ENCODE data around the gene NHSL1. TPM values are rescaled to one million over a fixed set of nuclear protein-coding genes. Genes with fewer than 3 reads are reported as not detected.
A peak's percentile ranks its signal among the peaks of the same experiment; 100 is the strongest.

NHSL1 gene
- total RNA-seq, 2 experiments from 2014 or later: 0.64 to 1.1 TPM

DNA sequence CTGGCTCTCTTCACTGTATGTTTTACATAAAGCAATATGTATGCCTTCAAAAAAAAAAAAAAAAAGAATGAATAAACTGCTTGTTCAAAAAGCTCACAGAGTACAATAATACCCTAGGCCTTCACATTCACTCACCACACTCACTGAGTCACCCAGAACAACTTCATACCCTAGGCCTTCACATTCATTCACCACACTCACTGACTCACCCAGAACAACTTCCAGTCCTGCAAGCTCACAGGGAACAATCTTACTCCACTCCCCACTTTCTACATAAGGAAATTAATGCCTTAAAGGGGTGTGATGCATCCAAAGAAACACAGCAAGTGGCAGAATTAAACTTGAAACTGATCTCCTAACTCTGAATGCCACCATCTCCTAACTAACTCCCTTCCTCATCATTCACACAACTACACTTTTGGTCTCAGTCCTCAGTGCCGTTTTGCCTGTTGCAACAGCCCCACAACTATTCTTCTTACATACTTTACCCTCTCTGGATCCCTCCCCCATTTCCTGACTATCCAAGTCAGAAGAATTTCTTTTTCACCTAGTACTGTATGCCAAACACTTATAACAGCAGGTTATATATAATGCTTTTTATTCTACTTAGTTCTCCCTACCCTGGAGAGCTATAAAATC lies 34.2 kb downstream of the NHSL1 start:
- intact Hi-C loops (cut with micrococcal nuclease): loop anchor here (1.0 kb wide), 1 partner anchor 10 kb away; no protein-coding TSS in a partner anchor
- Mint-ChIP-seq H3K36me3 (ENCODE audit: low read depth) (no peaks in the 10 kb centered on the region), H3K27me3 (ENCODE audit: low read depth) (no peaks in the 10 kb centered on the region), H3K27ac (no peak overlapping the region), H3K9me3 (no peaks in the 10 kb centered on the region), H3K4me1 (ENCODE audit: low read depth) (peaks cover 4% of the 10 kb centered on the region), H3K4me3 (no peak overlapping the region)
- peak; percentile 17 for DNase-seq
- CTCF ChIA-PET: interaction anchor here (0.6 kb wide), 1 partner anchor 110 kb away, joined by 3 read pairs; no protein-coding TSS in a partner anchor

DNA sequence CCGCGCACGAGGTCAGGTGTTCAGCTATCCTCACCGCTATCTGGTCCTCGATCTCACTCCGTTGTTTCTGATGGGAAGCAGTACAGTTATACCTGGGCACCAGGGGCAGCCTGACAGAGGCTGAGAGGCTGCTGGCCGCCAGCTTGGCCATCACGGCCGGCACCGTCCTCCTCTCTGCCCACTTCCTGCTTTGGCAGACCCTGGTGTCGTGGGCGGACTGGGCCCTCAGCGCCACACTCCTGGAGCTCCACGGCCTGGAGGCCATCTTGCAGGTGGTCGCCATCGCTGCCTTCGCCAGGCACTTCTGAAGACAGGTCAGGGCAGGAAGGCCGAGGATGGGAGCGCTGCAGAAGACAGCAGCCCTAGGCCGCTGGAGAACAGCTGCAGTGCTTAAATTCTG lies 35.2 kb downstream of the NHSL1 start:
- H3K4me1 Mint-ChIP-seq (ENCODE audit: low read depth): peaks cover 4% of the 10 kb centered on the region
- CTCF ChIA-PET: interaction anchor here (0.7 kb wide), 1 partner anchor 10 kb away, joined by 4 read pairs; no protein-coding TSS in a partner anchor

DNA sequence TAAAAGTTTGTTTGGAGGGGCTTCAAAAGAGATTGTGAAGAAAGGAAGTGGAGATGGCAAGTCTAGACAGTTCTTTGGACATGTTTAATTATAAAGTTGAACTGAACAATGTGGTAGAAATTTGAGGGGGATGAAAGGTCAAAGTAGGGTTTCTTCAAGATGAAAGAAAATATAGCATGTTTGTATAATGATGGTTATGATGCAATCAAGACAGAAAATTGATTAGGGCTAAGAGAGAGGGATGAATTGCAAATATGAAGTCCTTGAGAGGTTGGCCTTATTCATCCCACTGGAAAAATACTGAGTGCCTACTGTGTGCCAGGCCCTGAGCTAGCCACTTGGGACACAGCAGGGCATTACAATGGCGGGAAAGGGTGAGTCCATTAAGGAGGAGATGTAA lies 37.6 kb downstream of the NHSL1 start:
- intact Hi-C loops (cut with micrococcal nuclease): no loop called here
- CTCF ChIA-PET: no interaction called here
- Mint-ChIP-seq H3K36me3 (ENCODE audit: low read depth) (no peaks in the 10 kb centered on the region), H3K27ac (no peak overlapping the region), H3K4me1 (ENCODE audit: low read depth) (peaks cover 10% of the 10 kb centered on the region), H3K4me3 (no peak overlapping the region), H3K9me3 (no peaks in the 10 kb centered on the region), H3K27me3 (ENCODE audit: low read depth) (no peaks in the 10 kb centered on the region)
- DNase-seq: no peak

More for the DNA sequence above, 35.2 kb downstream of the NHSL1 start:
- intact Hi-C loops (cut with micrococcal nuclease): no loop called here
- Mint-ChIP-seq H3K27me3 (ENCODE audit: low read depth) (no peaks in the 10 kb centered on the region), H3K36me3 (ENCODE audit: low read depth) (no peaks in the 10 kb centered on the region), H3K9me3 (no peaks in the 10 kb centered on the region), H3K27ac (no peak overlapping the region), H3K4me3 (no peak overlapping the region)
- no peak for DNase-seq

DNA sequence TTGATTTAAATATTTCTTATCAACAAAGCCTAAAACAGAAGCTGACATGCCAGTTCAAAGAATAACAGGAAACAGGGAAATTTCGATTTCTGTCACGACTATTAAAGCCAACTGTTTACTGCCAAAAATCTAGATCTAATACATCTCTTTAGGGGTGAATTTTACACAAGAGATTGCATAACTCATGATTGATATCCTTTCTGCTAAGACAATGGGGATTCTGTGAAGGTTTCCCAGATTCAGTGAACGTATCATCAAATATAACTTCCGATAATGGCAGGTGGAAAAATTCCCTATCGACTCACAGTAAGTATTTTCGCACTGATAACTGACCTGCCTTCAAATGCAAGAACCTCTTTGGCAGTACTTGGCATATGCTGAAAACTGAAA lies 42.9 kb downstream of the NHSL1 start:
- Mint-ChIP-seq H3K4me3 (no peak overlapping the region), H3K36me3 (ENCODE audit: low read depth) (no peaks in the 10 kb centered on the region), H3K9me3 (no peaks in the 10 kb centered on the region), H3K27me3 (ENCODE audit: low read depth) (no peaks in the 10 kb centered on the region), H3K4me1 (ENCODE audit: low read depth) (peaks cover 28% of the 10 kb centered on the region), H3K27ac (peak overlapping the region; percentile 62)
- DNase-seq: no peak
- intact Hi-C loops (cut with micrococcal nuclease): loop anchor here (10.0 kb wide), 1 partner anchor 678 kb away; the partner anchor contains the start of gene HECA
- CTCF ChIA-PET: interaction anchor here (1.2 to 1.6 kb wide), 2 partner anchors 27 to 52 kb away, joined by 3 to 11 read pairs; no protein-coding TSS in a partner anchor

DNA sequence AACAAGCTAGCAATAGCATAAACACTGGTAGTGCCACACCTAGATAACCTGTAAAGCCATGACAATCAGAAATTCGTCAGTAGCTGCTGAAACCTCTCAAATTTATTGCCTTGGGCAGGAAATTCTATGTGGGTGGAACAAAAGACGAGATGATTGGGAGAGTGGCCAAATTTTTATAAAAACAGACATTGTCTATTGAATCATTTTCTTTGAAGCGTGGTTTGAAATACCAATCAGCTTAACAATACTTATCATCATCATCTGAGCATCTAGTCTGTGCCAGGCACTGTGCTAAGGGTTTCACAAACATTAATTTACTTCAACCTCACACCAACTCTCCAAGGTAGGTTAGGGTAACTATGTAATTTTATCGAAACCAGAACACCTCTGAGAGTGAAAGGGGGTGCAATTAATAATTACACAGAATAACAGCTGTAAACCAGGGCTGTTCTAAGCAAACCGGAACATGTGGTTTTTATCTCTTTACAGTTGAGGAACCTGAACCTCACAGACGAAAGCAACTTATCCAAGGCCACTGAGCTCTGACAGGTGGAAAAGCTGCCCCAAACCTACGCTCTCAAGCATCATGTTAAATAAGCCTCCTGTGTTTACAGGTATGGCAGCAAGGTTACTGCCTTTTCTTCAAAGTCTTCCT lies 43.4 kb downstream of the NHSL1 start:
- no peaks in the 10 kb centered on the region for H3K9me3 Mint-ChIP-seq
- no peaks in the 10 kb centered on the region for H3K36me3 Mint-ChIP-seq (ENCODE audit: low read depth)
- DNase-seq: peak; percentile 16
- intact Hi-C loops (cut with micrococcal nuclease): loop anchor here (1.0 to 10.0 kb wide), 4 partner anchors 9 to 679 kb away; partner anchors contain the start of genes HEBP2 and HECA
- CTCF ChIA-PET: interaction anchor here (0.5 to 1.6 kb wide), 4 partner anchors 12 to 551 kb away, joined by 3 to 11 read pairs (median 3); no protein-coding TSS in a partner anchor
- H3K27me3 Mint-ChIP-seq (ENCODE audit: low read depth): no peaks in the 10 kb centered on the region
- H3K27ac Mint-ChIP-seq: peak overlapping the region; percentile 62
- peak overlapping the region; percentile 9 for H3K4me3 Mint-ChIP-seq
- peaks cover 28% of the 10 kb centered on the region for H3K4me1 Mint-ChIP-seq (ENCODE audit: low read depth)

DNA sequence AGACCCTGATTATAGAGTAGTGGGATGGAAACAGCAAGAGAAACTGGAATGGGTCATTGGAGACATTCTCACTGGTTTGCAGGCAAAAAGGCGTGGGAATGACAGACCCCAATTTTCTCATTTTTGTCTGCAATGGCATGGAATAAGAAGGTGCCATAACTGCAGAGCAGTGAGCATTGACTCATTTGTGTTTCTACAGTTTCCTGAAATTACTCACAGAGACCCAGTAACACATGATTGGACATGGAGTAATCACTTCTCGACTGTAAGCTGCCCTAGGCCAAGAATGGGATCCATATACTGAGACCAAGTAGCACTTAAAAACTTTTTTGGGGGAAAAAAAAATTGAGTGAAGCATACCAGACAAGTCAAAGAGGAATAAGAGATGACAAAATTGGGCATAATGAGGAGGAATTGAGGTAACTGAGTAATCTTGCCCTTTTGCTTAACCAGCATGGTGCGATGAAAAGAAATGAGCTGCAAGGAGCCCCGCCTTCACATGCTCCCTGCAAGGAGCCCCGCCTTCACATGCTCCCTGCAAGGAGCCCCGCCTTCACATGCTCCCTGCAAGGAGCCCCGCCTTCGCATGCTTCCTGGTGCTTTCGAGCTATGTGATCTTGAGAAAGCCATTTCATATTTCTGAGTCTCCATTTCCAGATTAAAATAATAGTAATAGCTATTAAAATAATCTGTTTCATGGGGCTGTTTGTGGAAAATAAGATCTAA lies 44.1 kb downstream of the NHSL1 start:
- intact Hi-C loops (cut with micrococcal nuclease): loop anchor here (1.0 to 10.0 kb wide), 4 partner anchors 10 to 680 kb away; partner anchors contain the start of genes HEBP2 and HECA
- Mint-ChIP-seq H3K4me1 (ENCODE audit: low read depth) (peaks cover 28% of the 10 kb centered on the region), H3K27ac (peak overlapping the region; percentile 62), H3K27me3 (ENCODE audit: low read depth) (no peaks in the 10 kb centered on the region), H3K36me3 (ENCODE audit: low read depth) (no peaks in the 10 kb centered on the region), H3K9me3 (no peaks in the 10 kb centered on the region), H3K4me3 (peak overlapping the region; percentile 9)
- CTCF ChIA-PET: interaction anchor here (0.5 to 1.6 kb wide), 4 partner anchors 9 to 551 kb away, joined by 3 to 11 read pairs (median 4); no protein-coding TSS in a partner anchor
- peak; percentile 76 for DNase-seq

DNA sequence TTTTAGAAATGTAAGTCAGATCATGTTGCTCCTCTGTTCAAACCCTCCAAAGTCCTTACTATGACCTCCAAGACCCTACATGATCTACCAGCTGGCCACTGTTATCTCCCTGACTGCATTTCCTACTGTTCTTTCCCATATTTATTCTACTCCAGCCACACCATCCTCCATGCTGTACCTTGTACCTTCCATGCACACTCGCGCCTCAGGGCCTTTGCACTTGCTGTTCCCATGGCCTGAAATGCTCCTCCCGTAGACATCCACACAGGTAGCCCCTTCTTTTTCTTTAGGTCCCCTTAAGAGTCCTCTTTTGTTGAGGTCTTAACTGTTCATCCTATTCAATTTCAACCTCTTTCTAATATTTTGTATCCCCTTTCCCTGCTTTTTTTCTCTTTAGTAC lies 48.3 kb downstream of the NHSL1 start:
- intact Hi-C loops (cut with micrococcal nuclease): loop anchor here (10.0 kb wide), 1 partner anchor 684 kb away; the partner anchor contains the start of gene HECA
- Mint-ChIP-seq H3K27ac (no peak overlapping the region), H3K27me3 (ENCODE audit: low read depth) (no peaks in the 10 kb centered on the region), H3K9me3 (no peaks in the 10 kb centered on the region), H3K4me1 (ENCODE audit: low read depth) (peaks cover 16% of the 10 kb centered on the region), H3K36me3 (ENCODE audit: low read depth) (no peaks in the 10 kb centered on the region), H3K4me3 (no peak overlapping the region)
- no peak for DNase-seq
- CTCF ChIA-PET: no interaction called here

DNA sequence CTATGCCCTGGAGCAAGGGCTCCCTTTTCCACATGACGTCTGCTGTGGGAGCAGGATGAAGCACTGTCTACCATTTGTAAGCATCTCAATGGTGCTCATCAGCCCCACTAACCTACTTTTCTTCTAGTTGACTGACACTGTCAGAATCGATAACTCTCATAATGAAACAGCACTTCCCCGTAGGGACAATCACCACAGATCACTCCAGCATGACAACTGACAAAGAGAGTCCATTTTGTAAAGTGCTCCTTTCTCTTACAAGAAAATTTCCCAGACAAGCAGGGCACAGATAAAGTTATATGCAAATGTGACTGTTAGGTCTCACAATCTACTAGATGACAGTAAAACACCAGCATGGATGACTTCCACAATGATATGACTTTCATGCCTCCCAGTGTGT lies 48.8 kb downstream of the NHSL1 start:
- intact Hi-C loops (cut with micrococcal nuclease): loop anchor here (10.0 kb wide), 1 partner anchor 684 kb away; the partner anchor contains the start of gene HECA
- Mint-ChIP-seq H3K27ac (no peak overlapping the region), H3K27me3 (ENCODE audit: low read depth) (no peaks in the 10 kb centered on the region), H3K36me3 (ENCODE audit: low read depth) (no peaks in the 10 kb centered on the region), H3K9me3 (no peaks in the 10 kb centered on the region), H3K4me3 (no peak overlapping the region), H3K4me1 (ENCODE audit: low read depth) (peaks cover 10% of the 10 kb centered on the region)
- CTCF ChIA-PET: interaction anchor here (0.6 kb wide), 1 partner anchor 366 kb away, joined by 6 read pairs; no protein-coding TSS in a partner anchor
- DNase-seq: no peak

DNA sequence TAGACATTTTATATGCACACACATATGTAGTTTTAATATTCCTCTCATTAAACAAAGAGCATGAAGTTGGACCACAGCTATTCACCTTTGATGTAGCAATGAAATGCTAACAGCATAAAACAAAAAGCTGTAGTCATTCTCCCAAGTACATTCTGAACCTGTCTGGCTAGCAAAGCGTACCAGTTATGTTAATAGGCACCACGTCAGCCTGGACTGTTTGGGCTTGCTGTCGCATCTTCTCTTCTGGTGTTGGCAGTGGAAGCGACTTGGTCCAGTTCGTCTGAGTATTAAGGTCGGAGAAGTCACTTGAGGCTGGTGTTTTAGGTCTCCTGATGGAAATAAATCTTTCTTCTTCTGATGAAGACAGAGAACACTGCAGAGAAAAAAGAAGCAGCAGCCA lies 52.5 kb downstream of the NHSL1 start:
- Mint-ChIP-seq H3K27ac (no peak overlapping the region), H3K4me3 (no peak overlapping the region), H3K9me3 (no peaks in the 10 kb centered on the region), H3K36me3 (ENCODE audit: low read depth) (no peaks in the 10 kb centered on the region), H3K27me3 (ENCODE audit: low read depth) (no peaks in the 10 kb centered on the region), H3K4me1 (ENCODE audit: low read depth) (no peaks in the 10 kb centered on the region)
- CTCF ChIA-PET: interaction anchor here (0.6 to 0.9 kb wide), 2 partner anchors 10 to 62 kb away, joined by 3 read pairs; no protein-coding TSS in a partner anchor
- intact Hi-C loops (cut with micrococcal nuclease): no loop called here
- DNase-seq: no peak

DNA sequence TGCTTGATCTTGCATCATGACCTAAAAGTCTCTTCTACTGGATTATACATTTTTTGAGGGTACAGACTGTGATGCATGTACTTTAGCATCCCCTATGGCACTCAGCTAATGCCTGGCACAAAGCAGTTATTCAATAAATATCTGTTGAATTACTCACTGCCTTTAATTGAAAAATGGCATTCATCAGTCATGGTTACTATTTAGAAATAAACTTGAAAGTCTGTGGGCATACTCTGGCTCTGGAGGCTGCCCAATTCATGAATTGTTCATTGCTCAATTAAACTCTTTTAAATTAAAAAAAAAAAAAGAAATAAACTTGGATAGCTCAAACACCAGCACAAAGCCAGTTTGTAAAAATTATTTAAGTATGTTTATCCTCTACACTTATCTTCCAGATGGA lies 55.3 kb downstream of the NHSL1 start:
- no peak for DNase-seq
- CTCF ChIA-PET: interaction anchor here (0.6 to 1.0 kb wide), 3 partner anchors 12 to 52 kb away, joined by 3 to 4 read pairs (median 3); no protein-coding TSS in a partner anchor
- H3K27ac Mint-ChIP-seq: no peak overlapping the region
- H3K4me1 Mint-ChIP-seq (ENCODE audit: low read depth): no peaks in the 10 kb centered on the region
- intact Hi-C loops (cut with micrococcal nuclease): no loop called here
- no peaks in the 10 kb centered on the region for H3K27me3 Mint-ChIP-seq (ENCODE audit: low read depth)
- H3K36me3 Mint-ChIP-seq (ENCODE audit: low read depth): no peaks in the 10 kb centered on the region
- H3K9me3 Mint-ChIP-seq: no peaks in the 10 kb centered on the region
- H3K4me3 Mint-ChIP-seq: no peak overlapping the region

DNA sequence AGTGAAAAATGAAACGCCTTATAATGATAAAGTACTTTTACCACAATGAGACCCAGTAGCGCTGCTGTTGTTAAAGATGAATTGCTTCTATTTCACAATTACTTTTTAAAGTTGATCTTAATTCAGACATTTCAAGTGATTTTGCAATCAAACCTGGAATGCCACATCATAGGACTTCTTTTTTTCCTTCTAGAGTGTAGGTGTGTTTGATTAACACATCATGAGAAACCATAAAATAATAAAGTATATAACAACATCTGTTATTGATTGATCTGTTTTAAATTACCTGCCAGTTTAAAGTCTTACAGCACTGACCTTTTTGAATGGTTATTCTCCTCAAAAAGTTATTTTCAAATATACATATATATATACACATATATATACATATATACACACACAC lies 56.6 kb downstream of the NHSL1 start:
- H3K9me3 Mint-ChIP-seq: no peaks in the 10 kb centered on the region
- no peak overlapping the region for H3K4me3 Mint-ChIP-seq
- no peaks in the 10 kb centered on the region for H3K27me3 Mint-ChIP-seq (ENCODE audit: low read depth)
- CTCF ChIA-PET: interaction anchor here (1.2 kb wide), 1 partner anchor 13 kb away, joined by 4 read pairs; no protein-coding TSS in a partner anchor
- H3K27ac Mint-ChIP-seq: no peak overlapping the region
- intact Hi-C loops (cut with micrococcal nuclease): no loop called here
- H3K4me1 Mint-ChIP-seq (ENCODE audit: low read depth): no peaks in the 10 kb centered on the region
- DNase-seq: no peak
- H3K36me3 Mint-ChIP-seq (ENCODE audit: low read depth): no peaks in the 10 kb centered on the region

DNA sequence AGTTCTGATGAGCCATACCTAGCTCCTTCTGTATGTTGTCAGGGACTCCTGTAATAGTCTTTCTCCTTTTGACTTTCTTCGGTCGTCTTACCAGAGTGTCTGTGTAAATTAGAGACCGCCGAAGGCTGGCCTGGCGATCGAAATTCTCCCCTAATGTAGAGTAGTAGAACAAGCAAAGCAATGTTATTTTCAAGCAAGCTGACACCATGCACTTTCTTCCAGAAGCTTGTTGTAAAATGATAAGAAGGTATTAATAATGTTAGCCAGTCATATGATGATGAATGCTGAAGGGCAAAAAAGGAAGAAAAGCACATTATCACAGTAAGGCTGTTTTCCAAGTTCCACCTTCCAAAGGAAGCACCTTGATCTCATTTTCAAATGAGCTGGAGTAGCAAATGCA lies 57.3 kb downstream of the NHSL1 start:
- H3K4me1 Mint-ChIP-seq (ENCODE audit: low read depth): no peaks in the 10 kb centered on the region
- H3K9me3 Mint-ChIP-seq: no peaks in the 10 kb centered on the region
- no peaks in the 10 kb centered on the region for H3K27me3 Mint-ChIP-seq (ENCODE audit: low read depth)
- H3K4me3 Mint-ChIP-seq: no peak overlapping the region
- intact Hi-C loops (cut with micrococcal nuclease): no loop called here
- DNase-seq: no peak
- CTCF ChIA-PET: interaction anchor here (1.2 kb wide), 1 partner anchor 12 kb away, joined by 4 read pairs; no protein-coding TSS in a partner anchor
- H3K36me3 Mint-ChIP-seq (ENCODE audit: low read depth): no peaks in the 10 kb centered on the region
- no peak overlapping the region for H3K27ac Mint-ChIP-seq
